SKM-1 (cell line): ENCODE results near the gene PMP22.

ENCODE experiments used
- DNase-seq: peaks from one replicate; lab custom pipeline; 2025; ENCODE audit not compliant: unreplicated experiment; lab: John Stamatoyannopoulos, UW

The PMP22 gene

GRCh38 chr17:15278380-15278779 is 13.3 kb upstream of the PMP22 start:
- DNase-seq: no peak

GRCh38 chr17:15274017-15274416 is 8.9 kb upstream of the PMP22 start:
- no peak for DNase-seq

- DNase-seq: no peak
Observed at GRCh38 chr17:15273141-15273793, 8.1 kb upstream of the PMP22 start.

GRCh38 chr17:15271741-15272140 is 6.6 kb upstream of the PMP22 start:
- DNase-seq: no peak

DNA sequence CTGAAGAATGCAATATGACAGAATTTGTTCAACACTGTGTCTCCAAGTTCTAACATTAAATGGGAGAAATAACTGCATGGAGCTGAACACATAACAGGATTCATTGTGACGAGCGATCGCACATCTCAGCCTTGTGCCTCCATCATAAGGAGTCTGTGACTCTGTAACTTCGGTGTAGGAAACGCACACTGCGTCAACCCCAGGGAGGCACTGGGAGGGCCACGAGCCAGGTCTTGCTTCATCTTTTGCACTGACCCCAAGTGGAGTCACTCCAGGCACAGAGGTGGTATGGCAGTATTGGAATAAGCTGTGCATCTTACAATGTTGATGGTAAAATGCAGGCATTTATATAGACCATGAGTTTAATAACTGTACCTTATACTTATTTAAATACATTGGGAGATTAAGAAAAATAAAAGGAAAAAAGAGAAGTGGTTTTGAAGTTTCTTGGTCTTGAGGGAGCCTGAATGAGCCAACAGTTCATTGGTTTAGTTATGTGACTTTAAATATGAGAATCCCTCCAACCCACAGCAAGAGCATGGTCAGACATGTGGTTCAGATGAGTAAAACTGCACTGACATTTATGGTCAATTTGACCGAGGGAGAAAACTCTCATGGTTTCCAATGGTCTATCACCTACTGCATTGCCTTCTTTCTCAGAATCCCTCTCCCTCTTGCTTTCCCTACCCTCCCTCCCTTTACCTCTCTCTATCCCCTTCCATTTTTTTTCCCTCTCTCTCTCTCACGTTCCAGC is 5.7 kb upstream of the PMP22 start:
- DNase-seq: no peak

GRCh38 chr17:15269780-15270089 is 4.6 kb upstream of the PMP22 start:
- no peak for DNase-seq

DNA sequence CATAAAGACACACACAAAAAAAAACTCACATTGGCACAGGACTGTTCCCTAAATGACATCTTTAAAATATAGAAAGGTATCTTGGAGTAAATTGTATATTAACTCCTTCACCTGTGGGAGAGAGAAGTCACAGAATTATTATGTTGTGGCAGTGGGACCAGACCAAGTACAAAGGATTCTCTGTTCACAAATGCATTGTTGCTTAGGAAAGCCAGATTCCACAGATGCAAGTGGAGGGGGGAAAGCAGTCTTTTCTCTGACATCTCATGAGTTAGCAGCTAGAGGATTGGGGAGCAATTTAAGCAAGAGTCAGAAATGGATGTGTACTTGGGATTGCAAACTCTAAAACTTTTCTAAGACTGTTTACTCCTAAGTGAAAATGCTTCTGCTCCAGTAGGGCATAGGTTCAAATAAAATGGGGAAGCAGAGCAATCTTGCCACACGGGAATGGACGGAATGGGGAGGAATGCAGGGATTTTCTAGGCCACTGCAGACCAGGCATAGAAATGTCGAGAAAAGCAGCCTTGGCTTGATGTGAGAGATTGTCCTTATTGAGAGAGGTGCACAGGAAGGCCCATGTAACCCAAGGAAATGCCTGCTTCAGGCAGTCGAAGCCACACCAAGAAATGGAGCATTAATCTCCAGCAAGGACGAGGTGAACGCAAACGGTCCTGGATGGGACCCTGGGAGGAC is 4.1 kb upstream of the PMP22 start:
- DNase-seq: no peak

DNA sequence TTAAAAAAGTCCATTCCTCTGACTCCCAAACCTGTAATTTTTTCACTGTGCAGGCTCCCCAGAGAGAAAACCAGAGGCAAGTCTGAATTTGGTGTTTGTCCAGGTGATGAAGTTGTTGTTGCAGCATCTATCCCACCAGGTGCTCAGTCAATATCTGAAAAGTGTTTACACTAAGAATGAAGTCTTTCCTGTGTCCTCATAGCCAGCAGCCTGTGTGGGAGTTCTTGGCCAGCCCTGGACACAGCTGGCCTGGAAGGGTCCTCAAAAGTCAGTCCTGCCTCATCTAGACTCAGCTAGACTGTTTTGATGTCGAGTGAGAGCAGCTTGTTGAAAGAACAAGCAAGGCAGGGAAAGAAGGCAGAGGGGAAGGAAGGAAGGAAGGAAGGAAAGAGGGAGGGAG is 3.3 kb upstream of the PMP22 start:
- DNase-seq: no peak

DNA sequence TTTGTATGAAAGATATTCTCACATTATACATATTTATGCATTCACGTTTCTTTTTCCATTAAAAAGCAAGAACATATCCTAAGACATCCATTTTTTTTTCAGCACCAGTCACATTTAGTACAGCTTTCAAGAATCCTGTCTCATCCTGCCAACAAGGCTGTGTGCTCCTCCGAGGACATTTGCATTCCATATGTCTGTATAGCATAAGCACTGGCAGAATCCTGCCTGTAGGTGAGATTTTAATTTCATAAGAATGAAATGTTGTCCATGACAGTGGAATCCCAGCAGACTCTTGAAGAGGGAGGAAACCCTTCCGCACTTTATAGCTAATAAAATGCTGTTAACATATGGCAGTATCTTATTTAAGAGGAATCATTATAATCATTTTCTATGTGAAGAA is 2.9 kb upstream of the PMP22 start:
- no peak for DNase-seq

DNA sequence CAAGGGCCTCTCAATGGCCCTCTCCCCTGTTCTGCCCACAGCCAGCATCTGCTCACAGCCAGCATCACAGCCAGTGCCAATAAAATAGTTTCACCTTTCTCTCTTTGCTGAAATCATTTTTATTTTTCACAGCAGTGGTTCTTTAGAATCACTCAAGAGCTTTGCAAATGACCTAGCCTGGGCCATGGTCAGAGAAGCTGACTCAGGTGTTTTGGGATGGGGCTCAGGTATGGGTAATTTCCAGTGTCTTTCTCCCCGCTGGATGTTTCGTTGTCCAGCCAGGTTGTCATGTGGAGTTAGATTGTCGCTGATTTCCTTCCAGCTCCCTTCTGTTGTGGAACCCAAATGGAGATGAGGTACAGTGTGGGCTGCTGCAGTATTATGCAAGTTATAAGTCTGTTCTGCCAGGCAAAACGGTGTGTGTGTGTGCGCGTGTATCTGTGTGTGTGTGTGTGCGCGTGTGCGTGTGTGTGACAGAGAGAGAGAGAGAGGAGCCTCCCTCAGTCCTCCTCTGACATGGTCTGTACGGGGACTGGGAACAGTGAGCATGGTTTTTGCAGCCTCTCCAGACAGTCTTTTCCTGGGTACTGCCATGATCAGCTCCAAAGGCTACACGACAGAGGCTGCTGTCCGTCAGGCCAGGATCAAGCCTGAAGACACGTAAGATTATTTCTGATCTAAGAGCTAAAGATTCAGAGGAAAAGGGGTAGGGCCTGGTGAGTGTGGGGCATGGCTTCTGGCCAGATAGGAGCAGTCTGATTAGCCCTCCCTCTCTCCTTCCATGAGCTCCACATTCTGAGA is 1.4 kb upstream of the PMP22 start:
- DNase-seq: no peak

DNA sequence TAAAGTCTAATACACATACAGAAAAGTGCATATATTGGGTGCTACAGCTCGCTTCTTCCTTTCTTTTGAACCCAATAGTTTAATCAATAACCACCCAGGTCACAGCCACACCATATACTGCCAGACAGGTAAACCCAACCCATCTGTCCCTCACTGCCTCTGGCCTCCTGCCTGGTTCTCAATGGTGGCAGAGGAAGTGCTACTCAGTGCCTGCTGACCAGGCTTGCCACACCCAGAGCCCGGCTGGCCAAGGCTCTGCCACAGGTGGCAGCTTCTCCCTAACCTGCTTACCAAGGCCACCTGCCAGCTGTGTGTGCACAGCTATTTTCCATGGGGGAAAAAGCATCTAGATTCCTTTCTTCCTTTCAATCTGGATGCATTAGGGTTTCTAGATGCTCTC is 584 bp downstream of the PMP22 start:
- no peak for DNase-seq

DNA sequence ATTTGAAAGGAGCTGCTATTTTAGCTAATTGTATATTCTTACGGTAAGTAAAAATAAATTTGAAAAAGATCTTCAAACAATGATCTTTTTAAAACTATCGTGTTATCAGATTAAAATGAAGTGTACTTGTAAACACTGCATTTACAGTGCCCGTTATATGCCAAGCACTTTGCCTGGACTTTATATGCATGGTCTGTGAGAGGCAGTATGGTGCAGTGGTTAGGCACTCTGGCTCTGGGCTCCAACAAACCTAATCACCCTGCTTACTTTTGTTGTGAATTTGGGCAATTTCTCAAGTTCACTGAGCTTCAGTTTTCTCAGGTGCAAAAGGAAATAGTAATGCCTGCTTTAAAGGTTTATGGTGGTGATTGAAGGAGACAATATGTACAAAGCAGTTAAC is 1.4 kb downstream of the PMP22 start:
- no peak for DNase-seq

DNA sequence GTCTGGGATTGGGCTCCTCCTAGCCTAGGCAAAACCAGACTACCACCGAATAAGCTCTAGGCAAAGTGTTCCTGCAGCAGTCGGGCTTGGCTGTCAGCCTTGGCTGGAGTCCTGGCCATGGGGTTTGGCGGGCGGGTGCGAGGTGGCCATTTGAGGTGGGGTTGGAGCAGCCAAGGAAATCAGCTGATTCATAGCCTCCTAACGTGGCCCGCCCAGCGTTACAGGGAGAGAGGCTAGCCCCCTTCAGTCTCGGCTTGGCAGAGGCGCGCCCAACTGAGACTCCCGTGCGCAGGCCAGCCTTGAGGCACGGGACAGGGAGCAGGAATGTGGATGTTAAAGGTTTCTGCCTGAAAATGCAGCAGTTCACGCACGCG is 1.9 kb downstream of the PMP22 start:
- DNase-seq: no peak

DNA sequence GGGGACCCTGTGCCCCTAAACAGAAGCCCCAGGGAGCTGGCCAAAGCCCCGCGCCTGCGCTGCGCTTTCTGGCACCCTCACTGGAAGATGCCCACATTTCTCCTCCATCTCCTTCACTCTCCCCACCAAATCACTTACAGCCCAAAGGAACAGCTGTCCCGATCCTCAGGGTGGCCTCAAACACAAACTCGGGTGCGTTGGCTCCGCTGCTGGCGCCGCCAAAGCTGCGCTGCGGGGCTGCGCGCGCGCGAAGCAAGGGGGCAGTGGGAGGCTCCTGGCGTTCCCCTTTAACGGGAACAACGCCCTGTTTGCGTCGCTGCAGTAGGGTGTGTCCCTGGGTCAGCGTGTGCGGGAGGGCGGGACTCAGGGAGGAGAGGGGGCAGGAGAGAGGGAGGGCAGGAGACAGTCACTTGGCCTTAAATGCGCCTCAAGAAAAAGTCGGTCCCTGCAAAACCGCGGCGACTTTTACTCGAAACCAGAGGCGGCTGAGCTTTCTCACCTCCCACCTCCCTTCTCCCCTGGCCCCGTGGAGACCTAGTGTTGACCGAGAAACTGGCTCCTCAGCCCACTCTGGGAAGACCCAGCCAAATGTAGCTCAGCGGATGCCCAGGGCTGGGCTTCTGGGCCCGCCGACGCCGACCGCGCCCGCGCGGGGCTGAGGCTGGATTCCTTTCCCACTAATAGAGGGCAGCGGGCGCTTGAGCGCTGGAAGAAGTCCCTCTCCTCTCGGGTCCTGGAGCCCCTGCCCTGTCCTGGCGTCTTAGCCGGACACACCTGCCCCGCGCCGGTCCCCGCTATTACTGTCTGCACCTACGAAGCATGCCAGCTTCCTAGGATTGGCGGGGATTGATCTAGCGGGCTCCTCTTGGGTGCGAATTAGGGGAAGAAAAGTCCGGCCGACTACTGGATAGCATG is 2.6 kb downstream of the PMP22 start:
- no peak for DNase-seq

GRCh38 chr17:15261802-15262290 is 3.3 kb downstream of the PMP22 start:
- no peak for DNase-seq

GRCh38 chr17:15261258-15261801 is 3.8 kb downstream of the PMP22 start:
- DNase-seq: no peak

DNA sequence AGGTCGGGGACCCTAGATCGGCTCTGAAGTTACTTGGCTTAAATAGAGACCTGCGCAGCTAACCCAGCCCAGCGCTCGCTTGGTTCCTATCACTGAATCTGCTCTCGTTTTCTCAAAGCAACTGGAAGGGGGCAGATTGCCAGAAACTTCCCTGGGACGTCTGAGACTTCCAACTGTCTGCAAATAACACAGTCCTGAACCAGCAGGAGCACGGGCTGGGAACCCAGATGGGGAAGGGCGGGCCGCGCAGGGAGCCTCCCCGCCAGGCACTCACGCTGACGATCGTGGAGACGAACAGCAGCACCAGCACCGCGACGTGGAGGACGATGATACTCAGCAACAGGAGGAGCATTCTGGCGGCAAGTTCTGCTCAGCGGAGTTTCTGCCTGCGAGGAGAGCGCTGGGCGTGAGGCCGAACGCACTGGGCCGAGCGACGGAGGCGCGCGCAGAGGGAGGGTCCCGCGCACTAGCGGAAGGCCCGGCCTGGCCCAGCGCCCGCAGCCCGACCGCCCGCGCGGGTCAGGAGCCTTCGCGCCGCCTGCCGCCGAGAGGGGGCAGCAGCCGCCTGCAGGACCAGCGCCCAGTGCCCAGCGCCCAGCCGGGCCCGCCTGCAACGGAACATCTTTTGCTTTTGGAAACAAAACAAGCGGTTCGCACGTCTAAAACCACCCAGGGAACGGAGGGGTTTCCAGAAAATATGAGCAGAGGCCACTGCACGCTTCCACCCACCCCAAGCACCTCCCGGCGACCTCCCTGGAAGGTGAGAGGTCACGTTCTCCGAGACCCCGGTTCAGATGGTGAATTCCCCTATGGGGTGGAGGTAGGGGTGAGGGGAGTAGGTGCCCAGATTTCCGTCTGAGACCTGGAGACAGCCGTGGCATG is 4.5 kb downstream of the PMP22 start:
- DNase-seq: peak; percentile 46

GRCh38 chr17:15257796-15258512 is 7.2 kb downstream of the PMP22 start:
- DNase-seq: no peak
